Measurements from ENCODE around the gene PURA.
A peak's percentile ranks its signal among the peaks of the same experiment; 100 is the strongest.

PURA gene

DNA sequence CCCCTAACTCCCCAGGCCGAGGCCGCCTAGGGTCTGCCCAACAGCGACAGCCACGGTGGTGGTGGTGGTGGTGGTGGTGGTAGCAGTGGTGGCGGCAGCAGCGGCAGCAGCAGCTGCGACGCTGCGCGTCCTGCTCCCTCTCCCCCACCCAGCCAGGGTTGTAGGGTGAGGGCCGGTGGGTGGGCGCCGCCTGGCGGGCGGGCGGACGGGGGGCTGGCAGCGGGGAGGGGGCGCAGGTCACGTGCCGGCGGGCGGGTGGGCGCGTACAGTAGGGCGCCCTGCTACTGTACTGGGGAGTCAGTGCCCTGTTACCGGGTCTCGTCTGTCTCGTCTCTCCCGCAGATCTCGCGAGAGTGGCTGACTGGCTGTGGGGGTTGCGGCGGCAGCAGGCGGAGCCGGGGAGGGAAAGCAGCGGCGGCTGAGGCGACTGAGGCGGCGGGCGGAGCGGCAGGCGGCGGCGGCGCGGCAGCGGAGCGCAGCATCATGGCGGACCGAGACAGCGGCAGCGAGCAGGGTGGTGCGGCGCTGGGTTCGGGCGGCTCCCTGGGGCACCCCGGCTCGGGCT is at the start of gene PURA:
TSS of gene PURA (plus strand) at position 411 of the 565 bp plus-strand sequence. CDS start at position 484, 73 bp downstream.
- peak; percentile 90 to 91 for DNase-seq (ENCODE audit: low read depth in 2 of 2)

GRCh38 chr5:140072812-140073211 is 41.1 kb upstream of the PURA start:
- no peak for DNase-seq (ENCODE audit: low read depth in 2 of 2)

DNA sequence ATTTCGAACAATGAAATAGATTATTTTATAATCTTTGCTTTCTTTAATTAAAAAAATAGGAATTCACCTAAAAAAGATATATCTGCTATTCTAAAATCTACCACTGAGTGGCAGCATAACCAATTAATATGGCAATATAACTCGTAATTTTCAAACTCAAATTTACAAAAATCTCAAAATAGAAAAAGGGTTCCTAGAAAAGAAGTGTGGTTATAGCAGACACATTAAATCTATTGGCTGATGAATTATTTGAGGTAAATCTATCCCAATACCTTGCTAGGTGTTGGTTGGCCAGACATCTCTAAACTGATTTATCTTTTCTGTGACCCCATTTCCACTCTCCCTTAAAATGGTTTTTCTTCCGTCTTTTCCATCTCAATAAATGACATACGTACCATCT is 40.6 kb upstream of the PURA start:
- DNase-seq (ENCODE audit: low read depth in 2 of 2), result peak; percentile 4 to 7

- no peak for DNase-seq (ENCODE audit: low read depth in 2 of 2)
Measured at GRCh38 chr5:140075371-140075770, 38.5 kb upstream of the PURA start.

GRCh38 chr5:140076142-140076541 is 37.8 kb upstream of the PURA start:
- no peak for DNase-seq (ENCODE audit: low read depth in 2 of 2)

DNA sequence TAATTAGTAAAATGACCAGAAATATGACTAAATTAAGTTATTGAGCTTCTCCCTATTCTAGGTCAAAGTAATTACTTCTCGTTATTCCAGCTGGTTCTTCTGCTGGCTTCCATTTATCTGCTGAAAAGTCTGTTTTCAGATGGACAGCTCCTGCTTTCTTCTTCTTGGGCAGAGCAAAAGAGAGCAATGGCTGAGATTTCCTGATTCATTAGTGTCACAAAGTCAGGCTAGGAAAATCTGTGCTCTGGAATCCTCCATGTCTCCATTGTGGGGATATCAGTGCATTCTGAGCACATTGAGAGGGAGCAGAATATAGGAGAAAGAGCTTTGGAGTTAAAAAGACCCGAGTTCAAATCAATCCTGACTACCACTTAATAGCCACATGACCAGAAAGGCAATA is 37.1 kb upstream of the PURA start:
- no peak for DNase-seq (ENCODE audit: low read depth in 2 of 2)

GRCh38 chr5:140083120-140083519 is 30.8 kb upstream of the PURA start:
- no peak for DNase-seq (ENCODE audit: low read depth in 2 of 2)

DNA sequence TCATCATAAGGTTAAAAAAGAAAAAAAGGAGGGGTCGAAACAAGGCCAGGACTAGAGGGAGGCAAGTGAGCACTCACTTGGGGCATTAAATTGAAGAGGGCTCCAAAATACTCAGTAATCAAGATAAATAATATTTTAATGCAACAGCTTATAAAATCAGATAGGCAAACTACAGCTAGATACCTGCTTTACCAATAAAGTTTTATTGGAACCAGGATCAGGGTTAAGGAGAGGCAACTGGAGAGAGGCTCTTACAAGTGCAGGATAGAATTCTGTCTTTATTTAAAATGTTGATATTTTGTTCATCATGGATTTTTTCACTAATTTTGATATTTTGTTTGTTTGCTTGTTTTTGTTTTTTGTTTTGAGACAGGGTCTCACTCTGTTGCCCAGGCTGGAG is 30.3 kb upstream of the PURA start:
- no peak for DNase-seq (ENCODE audit: low read depth in 2 of 2)

DNA sequence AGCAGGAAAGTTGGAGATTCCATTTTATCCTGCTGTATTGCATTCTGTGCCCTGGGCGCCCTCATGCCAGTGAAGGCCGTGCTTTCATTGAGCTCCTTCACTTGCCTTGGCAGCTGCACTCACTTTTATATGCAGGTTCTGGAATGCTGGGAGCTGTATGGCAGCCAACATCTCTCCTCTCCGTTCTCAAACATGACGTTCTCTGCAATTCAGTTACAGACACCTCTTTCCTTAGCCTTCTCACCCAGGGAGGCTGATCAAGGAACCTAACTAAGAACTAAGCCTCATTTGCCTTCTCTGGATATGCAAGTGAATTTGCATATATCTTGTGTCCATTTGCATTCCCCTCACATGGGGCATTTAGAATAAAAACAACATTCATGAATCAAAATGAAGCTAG is 29.4 kb upstream of the PURA start:
- no peak for DNase-seq (ENCODE audit: low read depth in 2 of 2)

DNA sequence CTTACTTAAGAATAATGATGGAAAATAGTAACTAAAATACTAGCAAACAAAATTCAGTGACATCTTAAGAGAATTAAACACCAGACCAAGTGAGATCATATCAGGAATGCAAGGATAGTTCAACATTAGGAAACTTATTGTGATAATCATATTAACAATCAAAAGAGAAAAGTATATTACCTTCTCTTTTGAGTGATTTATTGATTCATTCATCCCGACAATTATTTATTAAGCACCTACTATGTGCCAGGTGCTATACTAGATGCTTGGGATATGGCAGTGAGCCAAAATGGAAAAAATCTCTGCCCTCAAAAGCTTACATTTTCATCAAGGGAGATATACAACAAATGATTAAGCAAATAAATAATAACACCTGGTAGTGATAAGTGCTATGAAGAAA is 23.7 kb upstream of the PURA start:
- no peak for DNase-seq (ENCODE audit: low read depth in 2 of 2)

DNA sequence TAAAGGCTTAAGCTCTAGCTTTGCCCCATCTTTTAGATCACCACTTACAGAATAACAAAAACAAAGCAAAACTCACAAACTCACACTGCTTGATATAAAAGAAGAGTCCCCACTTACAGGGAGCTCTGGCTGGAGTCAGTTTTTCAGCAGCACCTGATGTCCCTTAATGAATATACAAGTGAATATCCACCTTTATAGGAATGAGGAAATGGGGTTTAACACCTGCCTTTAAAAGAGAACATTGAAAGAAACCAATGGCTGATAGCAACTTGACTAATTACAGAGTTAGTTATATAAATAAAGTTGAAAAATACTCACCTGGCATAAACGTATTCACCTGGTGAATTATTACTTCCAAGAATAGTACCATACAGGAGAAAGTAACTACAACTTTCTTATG is 20.7 kb upstream of the PURA start:
- DNase-seq (ENCODE audit: low read depth in 2 of 2), result no peak

- DNase-seq (ENCODE audit: low read depth in 2 of 2), result no peak
Measured at GRCh38 chr5:140093866-140094265, 20.0 kb upstream of the PURA start.

DNA sequence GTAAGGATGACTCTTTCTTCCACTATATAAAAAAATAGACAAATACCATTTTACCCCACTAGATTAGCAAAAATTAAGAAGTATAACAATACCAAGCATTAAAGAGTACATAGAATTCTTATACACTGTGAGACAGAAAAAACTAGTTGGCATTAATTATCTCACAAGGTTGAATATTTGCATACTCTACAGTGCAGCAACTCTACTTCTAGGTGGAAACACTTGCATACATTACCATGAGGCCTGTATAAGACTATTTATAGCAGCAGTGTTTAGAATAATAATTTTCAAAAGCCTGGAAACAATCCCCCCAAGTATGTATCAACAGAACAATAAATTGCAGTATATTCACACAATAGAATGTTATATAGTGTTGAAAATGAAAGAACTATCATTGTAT is 19.0 kb upstream of the PURA start:
- no peak for DNase-seq (ENCODE audit: low read depth in 2 of 2)

- DNase-seq (ENCODE audit: low read depth in 2 of 2), result no peak
Measured at GRCh38 chr5:140101179-140101578, 12.7 kb upstream of the PURA start.

DNA sequence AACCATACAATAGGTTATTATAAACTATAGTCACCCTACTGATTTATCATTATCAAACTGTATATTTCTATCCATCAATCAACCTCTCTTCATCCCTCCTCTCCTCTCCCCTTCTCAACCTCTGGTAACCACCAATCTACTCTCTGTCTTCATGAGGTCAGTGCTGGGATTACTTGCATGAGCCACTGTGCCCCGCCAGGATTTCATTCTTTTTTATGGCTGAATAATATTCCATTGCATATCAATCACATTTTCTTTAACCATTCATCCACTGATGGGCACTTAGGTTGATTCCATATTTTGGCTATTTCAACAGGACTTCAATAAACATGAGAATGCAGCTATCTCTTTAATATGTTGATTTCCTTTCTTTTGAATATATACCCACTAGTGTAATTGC is 10.8 kb upstream of the PURA start:
- no peak for DNase-seq (ENCODE audit: low read depth in 2 of 2)

GRCh38 chr5:140104100-140104499 is 9.8 kb upstream of the PURA start:
- DNase-seq (ENCODE audit: low read depth in 2 of 2), result no peak

DNA sequence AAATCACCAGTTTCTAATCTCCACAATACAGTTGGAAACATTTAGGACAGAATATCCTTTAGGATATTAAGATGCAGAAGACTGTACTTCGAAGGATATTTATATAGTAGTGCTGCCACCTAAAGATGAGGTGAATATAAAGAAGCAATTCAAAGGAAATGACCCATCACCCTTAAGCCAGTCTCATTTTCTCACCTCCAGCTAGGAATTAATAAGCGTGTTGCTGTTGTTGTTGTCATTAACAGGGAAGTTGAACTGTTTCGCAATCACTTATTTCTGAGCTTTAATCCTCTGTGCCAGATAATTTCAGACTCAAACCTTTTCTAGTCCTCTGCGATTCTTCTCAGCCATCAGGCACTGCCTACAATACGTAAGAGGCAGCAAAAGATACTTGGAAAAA is 7.8 kb upstream of the PURA start:
- DNase-seq (ENCODE audit: low read depth in 2 of 2), result no peak

DNA sequence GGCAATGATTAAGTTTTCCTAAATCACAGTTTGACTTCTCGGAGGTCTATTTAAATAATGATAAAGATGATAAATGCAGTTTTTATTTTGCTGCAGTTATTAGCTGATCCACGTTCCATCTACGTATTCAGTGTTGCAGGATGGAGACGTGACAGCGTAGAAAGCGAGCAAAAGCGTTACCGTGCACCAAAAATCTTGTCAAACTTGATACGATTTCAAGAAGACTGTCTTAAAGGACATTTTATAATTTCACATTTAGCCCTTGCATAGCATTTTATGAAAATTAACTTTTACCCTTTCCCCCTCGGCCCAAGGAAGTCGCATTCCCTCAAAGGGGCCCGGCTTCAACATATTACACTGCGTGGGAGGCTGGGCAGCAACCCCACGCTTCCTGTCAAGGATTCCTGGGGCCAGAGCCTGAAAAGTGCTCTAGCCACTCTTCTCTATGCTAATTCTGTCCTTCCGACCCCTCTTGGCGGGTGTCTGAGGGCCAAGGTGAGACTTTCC is 7.1 kb upstream of the PURA start:
- no peak for DNase-seq (ENCODE audit: low read depth in 2 of 2)

DNA sequence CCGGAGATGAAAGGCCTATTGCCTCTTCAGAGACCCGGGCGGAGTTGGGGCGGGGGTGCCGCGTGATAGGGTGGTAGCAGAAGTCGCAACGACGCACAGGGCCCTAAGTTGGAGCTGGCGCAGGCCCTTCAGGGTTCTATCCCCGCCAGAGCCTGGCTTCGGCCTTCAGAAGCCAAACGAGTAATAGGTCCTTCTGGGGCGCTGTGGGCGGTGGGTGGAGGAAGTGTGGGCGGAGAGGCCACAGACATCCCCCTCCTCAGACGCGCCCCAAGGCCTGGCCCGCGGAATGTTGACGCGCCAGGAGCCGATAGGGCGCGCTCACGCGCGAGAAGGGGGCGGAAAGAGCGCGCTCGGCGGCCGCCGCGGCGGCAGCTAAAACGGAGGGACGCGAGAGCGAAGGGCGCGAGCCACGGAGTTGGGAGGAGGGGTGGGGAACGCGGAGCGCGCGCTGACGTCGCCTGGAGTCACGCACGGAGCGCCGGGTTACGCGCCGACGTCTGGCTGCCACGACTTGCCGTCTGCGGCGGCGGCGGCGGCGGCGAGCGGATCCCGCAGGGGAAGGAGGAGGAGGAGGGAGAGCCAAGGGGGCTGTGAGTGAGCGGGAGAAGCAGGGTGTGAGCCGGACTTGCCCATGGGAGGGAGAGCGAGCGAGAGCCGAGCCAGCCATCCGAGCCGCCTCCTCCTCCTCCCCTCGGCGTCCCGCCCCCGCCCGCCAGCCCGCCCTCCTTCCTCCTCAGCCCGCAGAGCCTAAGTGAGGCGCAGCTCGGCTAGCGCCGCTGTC is 6.4 kb upstream of the PURA start:
- peak; percentile 84 to 85 for DNase-seq (ENCODE audit: low read depth in 2 of 2)

- no peak for DNase-seq (ENCODE audit: low read depth in 2 of 2)
Measured at GRCh38 chr5:140108093-140109017, 5.6 kb upstream of the PURA start.

- DNase-seq (ENCODE audit: low read depth in 2 of 2), result no peak
Measured at GRCh38 chr5:140109018-140109758, 4.7 kb upstream of the PURA start.
